ENCODE data around the gene GRIK3. TPM values are rescaled to one million over a fixed set of nuclear protein-coding genes. Genes with fewer than 3 reads are reported as not detected.

The GRIK3 gene
- total and polyA plus RNA-seq, 12 donors, result 0.09 to 3.1 (median 0.69) TPM

GRCh38 chr1:36781098-36781497 lies 253.2 kb downstream of the GRIK3 start:
- no peaks in the 10 kb centered on the region for H3K4me1 ChIP-seq (replicated peaks in 1 of 2)
- TF ChIP-seq POLR2A (IDR thresholded peaks at IDR 0.05) (no peak), CTCF (IDR thresholded peaks at IDR 0.05) (no peak)
- WGBS, 4 donors, result 81 to 85% (median 83%) methylated on average over 10 to 11 of the region's 11 CpGs
- intact Hi-C loops (cut with DNase I), result no loop called here
- H3K4me3 ChIP-seq, result no peak overlapping the region
- H3K9me3 ChIP-seq (replicated peaks in 1 of 3), result no peaks in the 10 kb centered on the region
- H3K27me3 ChIP-seq, result no peaks in the 10 kb centered on the region
- no peak overlapping the region for H3K27ac ChIP-seq
- no peak for DNase-seq
- no peaks in the 10 kb centered on the region for H3K36me3 ChIP-seq (replicated peaks in 1 of 2)

DNA sequence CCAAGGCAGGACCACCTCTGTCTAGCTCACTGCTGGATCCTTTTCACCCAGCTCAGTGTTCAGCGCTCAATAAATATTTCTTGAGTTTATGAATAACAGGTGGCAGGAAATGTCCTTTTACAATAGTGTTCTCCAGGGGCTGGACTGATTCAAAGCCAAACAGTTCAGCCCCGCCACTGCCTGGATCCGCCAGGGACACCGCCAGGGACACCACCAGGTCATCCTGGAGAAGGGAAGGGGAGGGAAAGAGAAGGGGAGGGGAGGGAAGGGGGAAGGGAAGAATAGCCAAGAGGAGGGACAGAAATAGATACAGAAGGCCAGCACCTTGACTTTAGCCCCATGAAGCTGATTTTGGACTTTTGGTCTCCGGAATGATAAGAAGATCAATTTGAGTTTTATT lies 255.6 kb downstream of the GRIK3 start:
- Histone ChIP-seq H3K4me1 (replicated peaks in 1 of 2) (no peaks in the 10 kb centered on the region), H3K9me3 (replicated peaks in 1 of 3) (no peaks in the 10 kb centered on the region), H3K27ac (no peak overlapping the region), H3K4me3 (no peak overlapping the region), H3K27me3 (peaks cover 2% of the 10 kb centered on the region), H3K36me3 (replicated peaks in 1 of 2) (no peaks in the 10 kb centered on the region)
- DNase-seq, result no peak
- 22 to 32% (median 27%) methylated on average over 5 of the region's 5 CpGs for WGBS, 4 donors
- intact Hi-C loops (cut with DNase I), result no loop called here
- TF ChIP-seq POLR2A (IDR thresholded peaks at IDR 0.05) (no peak), CTCF (IDR thresholded peaks at IDR 0.05) (no peak)

DNA sequence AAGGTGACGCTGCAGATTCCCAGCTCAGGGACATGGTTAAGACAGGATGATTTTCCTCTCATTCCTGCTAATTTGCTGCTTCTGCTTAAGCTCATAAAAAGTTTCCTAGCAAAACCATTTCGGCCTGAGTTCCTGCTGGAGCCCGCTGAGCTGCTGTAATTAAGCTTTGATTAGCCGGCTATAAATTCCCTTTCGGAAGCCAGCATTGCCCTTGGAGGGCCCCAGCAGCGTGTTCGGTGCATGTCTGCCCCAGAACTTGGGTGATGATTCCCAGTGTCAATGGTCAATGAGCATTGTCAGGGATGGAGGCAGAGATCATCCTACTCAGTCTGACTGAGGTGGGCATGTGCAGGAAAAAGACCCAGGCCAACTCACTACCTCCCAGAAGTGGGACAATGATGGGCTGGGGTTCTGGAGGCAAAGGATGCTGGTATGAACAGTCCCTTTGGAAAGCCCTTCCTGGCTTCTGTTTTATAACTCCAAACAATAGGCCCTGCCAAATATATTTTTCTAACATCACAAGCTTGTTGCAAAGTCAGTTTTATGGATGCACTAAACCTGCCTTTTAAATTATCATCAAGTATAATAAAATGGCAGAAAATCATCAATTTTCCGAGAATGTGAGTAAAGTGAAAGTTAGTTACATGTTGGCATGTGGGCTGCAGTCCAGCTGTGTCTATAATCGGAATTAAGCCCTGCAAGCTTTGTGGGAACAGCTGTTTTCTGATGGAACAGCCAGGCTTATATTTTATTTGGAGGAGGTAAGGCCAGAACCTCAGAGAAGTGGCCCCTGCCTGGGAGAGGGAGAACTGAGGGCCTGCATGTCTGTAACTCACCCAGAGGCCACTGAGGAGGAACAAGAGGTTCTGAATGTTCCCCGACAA lies 257.1 kb downstream of the GRIK3 start:
- peaks cover 6% of the 10 kb centered on the region for H3K27me3 ChIP-seq

DNA sequence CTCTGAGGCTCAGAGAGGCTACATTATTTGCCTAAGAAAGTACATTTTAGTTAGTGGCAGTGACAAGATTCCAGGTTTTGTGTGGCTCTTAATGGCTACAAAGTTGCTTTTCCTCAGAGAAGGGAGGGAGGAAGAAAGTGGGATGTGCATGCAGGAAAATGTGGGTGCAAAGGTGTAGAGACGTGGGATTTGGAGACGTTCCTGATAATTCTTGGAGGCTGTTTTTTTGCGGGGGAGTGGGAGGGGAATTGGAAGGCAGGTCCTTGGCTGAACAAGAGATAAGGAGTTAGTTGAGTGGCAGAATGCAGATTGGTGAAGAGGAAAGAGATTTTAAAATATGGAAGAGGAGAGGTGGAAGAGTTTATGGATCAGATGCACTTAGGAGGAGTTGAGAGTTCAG lies 258.1 kb downstream of the GRIK3 start:
- TF ChIP-seq POLR2A (IDR thresholded peaks at IDR 0.05) (no peak), CTCF (IDR thresholded peaks at IDR 0.05) (no peak)
- no peak for DNase-seq
- Histone ChIP-seq H3K9me3 (replicated peaks in 1 of 3) (no peaks in the 10 kb centered on the region), H3K36me3 (replicated peaks in 1 of 2) (no peaks in the 10 kb centered on the region), H3K4me3 (no peak overlapping the region), H3K27me3 (peaks cover 10% of the 10 kb centered on the region), H3K27ac (no peak overlapping the region), H3K4me1 (replicated peaks in 1 of 2) (no peaks in the 10 kb centered on the region)
- intact Hi-C loops (cut with DNase I), result no loop called here
- 45 to 55% (median 50%) methylated on average over 3 of the region's 3 CpGs for WGBS, 4 donors

More for the DNA sequence above, 257.1 kb downstream of the GRIK3 start:
- intact Hi-C loops (cut with DNase I), result no loop called here
- Histone ChIP-seq H3K9me3 (replicated peaks in 1 of 3) (no peaks in the 10 kb centered on the region), H3K4me3 (no peak overlapping the region), H3K36me3 (replicated peaks in 1 of 2) (no peaks in the 10 kb centered on the region), H3K27ac (no peak overlapping the region), H3K4me1 (replicated peaks in 1 of 2) (no peaks in the 10 kb centered on the region)
- 57 to 66% (median 59%) methylated on average over 8 to 10 of the region's 10 CpGs for WGBS, 4 donors
- DNase-seq, result no peak
- TF ChIP-seq CTCF (IDR thresholded peaks at IDR 0.05) (no peak), POLR2A (IDR thresholded peaks at IDR 0.05) (no peak)
